ENCODE results near the gene IGSF23.

Gene IGSF23

DNA sequence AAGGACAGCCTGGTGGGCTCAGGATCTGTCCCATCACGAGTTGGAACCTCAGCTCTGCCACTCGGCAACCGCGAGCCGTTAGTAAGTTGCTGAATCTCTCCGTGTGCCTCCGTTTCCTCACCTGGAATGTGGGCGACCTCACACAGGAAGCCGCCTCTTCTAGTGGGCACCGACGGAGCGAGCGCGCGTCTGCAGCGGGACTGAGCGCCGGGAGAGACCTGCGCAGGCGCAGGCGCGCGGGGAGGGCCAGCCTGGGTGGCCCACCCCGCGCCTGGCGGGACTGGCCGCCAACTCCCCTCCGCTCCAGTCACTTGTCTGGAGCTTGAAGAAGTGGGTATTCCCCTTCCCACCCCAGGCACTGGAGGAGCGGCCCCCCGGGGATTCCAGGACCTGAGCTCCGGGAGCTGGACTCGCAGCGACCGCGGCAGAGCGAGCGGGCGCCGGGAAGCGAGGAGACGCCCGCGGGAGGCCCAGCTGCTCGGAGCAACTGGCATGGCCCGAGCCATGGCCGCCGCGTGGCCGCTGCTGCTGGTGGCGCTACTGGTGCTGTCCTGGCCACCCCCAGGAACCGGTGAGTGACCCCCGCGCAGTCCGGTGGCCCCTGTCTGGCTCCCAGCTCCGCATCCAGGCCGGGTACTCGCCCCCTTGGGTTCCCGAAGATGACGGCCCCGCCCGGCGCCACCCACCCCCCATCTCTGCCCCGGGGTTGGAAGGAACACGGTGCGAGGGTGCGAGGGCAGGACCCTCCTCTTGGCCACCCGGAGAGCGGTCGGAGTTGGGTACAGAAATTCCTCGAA lies 30.4 kb downstream of the IGSF23 start, which contains the start of gene PVR:
Gene PVR, plus strand, starts transcription at position 306 of the 797 bp plus-strand sequence. Its CDS starts 187 bp downstream, at position 493.
- no peak for DNase-seq

DNA sequence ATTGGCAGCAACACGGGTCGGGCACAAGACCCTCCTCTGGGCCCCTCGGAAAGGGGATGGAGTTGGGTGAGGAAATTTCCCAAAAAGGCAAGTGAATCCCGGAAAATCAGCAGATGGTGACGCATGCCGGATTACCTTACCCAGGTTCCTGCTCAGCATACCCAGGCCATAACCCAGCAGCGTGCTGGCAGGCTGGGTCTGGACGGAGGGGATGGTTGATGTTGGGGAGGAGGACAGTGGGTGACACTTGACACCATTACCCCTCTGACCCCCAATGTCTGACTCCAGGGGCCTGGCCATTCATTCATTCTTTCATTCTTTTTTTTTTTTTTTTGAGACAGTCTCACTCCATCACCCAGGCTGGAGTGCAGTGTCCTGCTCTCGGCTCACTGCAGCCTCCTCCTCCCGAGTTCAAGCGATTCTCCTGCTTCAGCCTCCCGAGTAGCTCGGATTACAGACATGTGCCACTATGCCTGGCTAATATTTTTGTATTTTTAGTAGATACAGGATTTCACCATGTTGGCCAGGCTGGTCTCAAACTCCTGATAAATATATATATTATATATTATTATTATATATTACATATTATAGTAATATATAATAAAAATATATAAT lies 31.1 kb downstream of the IGSF23 start:
- no peak for DNase-seq

DNA sequence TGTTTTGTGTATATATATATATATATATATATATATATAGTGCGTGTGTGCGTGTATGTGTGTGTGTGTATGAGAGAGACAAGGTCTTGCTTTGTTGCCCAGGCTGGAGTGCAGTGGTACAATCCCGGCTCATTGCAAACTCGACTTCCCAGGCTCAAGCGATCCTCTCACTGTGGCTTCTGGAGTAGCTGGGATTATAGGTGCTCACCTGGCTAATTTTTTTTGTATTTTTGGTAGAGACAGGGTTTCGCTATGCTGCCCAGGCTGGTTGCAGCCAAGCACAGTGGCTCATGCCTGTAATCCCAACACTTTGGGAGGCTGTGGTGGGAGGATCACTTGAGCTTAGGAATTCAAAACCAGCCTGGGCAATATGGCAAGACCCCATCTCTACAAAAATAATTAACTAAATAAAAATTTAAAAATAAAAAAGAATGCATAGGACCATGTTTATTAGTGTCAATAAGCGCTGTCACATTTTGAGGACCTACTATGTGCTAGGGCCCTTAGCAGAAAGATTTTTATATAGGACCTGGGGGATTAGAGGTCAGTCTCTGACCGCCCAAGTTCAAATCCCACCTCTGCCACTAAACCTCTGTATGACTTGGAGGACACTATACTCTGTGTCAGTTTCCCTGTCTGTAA lies 32.2 kb downstream of the IGSF23 start:
- DNase-seq, result no peak

GRCh38 chr19:44646049-44646416 lies 32.7 kb downstream of the IGSF23 start:
- DNase-seq, result no peak

DNA sequence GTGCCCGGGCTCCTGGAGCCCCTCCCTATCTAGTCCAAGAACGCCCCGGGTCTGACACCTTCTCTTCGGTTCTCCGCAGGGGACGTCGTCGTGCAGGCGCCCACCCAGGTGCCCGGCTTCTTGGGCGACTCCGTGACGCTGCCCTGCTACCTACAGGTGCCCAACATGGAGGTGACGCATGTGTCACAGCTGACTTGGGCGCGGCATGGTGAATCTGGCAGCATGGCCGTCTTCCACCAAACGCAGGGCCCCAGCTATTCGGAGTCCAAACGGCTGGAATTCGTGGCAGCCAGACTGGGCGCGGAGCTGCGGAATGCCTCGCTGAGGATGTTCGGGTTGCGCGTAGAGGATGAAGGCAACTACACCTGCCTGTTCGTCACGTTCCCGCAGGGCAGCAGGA lies 33.8 kb downstream of the IGSF23 start:
- DNase-seq, result no peak

DNA sequence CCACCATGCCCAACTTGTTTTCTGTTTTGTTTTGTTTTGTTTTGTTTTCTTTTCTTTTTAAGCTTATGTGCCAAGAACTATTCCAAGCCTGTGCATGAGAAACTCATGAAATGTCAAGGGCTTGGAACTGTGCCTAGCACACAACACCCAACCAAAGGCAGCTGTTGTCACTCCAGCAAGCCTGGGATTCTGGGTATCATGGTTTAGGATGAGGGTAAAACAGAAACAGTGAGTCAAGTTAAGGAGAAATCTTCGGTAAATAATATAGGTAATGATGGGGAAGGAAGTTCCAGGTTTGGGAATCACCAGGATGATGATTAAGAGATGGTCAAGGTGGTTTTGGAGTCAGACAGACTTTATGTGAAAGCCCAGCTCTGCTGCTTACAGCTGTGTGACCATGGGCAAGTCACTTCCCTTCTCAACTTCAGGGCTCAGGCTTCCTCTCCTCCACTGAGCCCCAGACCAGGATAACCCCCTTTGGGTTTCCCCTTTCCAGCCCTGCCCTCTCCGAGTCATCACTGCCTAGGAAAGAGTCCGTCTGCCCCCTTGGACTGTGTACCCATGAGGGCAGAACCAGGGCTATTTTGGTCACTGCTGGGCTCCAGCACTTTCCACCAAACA lies 35.4 kb downstream of the IGSF23 start:
- DNase-seq, result no peak

DNA sequence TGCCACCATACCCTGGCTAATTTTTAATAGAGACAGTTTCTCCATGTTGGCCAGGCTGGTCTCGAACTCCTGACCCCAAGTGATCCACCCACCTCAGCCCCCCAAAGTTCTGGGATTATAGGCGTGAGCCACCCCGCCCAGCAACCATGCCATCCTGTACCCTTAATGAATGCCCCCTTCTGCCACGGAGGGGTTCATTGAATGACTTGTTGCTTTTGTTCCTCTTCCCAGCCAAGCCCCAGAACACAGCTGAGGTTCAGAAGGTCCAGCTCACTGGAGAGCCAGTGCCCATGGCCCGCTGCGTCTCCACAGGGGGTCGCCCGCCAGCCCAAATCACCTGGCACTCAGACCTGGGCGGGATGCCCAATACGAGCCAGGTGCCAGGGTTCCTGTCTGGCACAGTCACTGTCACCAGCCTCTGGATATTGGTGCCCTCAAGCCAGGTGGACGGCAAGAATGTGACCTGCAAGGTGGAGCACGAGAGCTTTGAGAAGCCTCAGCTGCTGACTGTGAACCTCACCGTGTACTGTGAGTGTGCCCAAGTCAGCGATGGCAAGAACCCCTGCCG lies 36.3 kb downstream of the IGSF23 start:
- DNase-seq, result no peak

GRCh38 chr19:44653343-44653742 lies 40.0 kb downstream of the IGSF23 start:
- no peak for DNase-seq

GRCh38 chr19:44653977-44654774 lies 40.8 kb downstream of the IGSF23 start:
- DNase-seq, result no peak

GRCh38 chr19:44657211-44657921 lies 44.0 kb downstream of the IGSF23 start:
- no peak for DNase-seq

- DNase-seq, result no peak
Observed at GRCh38 chr19:44658069-44658733, 44.8 kb downstream of the IGSF23 start.

GRCh38 chr19:44660081-44660480 lies 46.7 kb downstream of the IGSF23 start:
- DNase-seq, result no peak

DNA sequence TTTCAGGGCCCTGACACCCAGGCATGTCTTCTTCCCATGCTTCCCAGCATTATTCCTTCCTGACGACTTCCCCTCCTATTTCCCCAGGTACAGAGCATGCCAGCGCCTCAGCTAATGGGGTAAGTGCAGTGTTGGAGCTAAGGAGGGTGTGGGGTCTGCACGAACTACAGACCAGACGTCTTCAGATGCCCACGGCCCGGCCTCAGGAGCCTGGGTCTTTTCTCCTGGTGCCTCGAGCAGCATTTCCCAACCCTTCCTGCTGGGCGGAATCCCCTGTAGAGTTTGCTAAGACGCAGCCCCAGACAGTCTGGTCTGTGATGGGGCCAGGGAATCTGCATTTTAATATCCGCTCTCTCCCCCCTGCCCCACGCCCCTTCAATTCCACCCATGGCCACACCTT lies 47.8 kb downstream of the IGSF23 start:
- DNase-seq, result no peak

DNA sequence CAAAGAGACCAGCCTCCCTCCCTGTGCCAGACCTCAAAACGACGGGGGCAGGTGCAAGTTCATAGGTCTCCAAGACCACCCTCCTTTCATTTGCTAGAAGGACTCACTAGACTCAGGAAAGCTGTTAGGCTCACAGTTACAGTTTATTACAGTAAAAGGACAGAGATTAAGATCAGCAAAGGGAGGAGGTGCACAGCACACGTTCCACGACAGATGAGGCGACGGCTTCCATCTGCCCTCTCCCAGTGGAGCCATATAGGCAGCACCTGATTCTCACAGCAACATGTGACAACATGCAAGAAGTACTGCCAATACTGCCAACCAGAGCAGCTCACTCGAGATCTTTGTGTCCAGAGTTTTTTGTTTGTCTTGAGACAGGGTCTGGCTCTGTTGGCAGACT lies 48.5 kb downstream of the IGSF23 start:
- DNase-seq, result no peak

DNA sequence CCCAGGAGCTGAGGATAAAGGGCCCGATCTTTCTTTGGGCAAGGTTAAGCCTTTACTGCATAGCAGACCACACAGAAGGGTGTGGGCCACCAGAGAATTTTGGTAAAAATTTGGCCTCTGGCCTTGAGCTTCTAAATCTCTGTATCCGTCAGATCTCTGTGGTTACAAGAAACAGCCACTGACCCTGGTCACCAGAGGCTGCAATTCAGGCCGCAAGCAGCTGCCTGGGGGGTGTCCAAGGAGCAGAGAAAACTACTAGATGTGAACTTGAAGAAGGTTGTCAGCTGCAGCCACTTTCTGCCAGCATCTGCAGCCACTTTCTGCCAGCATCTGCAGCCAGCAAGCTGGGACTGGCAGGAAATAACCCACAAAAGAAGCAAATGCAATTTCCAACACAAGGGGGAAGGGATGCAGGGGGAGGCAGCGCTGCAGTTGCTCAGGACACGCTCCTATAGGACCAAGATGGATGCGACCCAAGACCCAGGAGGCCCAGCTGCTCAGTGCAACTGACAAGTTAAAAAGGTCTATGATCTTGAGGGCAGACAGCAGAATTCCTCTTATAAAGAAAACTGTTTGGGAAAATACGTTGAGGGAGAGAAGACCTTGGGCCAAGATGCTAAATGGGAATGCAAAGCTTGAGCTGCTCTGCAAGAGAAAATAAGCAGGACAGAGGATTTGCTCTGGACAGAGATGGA lies 49.5 kb downstream of the IGSF23 start:
- no peak for DNase-seq

- DNase-seq, result no peak
Observed at GRCh38 chr19:44663996-44664395, 50.6 kb downstream of the IGSF23 start.

GRCh38 chr19:44664976-44665375 lies 51.6 kb downstream of the IGSF23 start:
- no peak for DNase-seq

GRCh38 chr19:44666852-44667556 lies 53.6 kb downstream of the IGSF23 start:
- DNase-seq, result no peak

DNA sequence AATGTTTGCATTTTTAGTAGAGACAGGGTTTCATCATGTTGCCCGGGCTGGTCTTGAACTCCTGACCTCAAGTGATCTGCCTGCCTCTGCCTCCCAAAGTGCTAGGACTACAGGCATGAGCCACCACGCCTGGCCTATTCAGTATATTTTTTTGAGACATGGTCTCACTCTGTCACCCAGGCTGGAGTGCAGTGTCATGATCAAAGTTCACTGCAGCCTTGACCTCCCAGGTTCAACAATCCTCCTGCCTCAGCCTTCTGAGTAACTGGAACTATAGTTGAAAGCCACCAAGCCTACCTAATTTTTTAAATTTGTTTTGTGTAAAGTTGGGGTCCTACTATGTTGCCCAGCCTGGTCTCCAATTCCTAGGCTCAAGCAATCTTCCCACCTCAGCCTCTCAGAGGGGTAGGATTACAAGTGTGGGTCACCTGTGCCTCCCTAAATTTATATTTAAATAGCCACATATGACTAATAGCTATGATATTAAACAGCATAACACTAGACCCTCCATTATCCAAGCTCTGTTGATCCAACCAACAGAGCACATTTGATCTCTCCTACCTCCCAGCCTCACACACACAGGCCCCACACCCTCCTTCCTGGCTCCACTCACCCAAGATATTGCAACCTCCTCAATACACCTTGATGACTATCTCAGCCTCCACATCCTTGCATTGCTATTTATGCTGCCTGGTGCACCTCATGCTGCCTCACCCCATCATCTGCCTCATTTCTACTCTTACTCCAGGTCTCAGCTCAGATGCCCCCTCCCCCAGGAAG lies 55.8 kb downstream of the IGSF23 start:
- DNase-seq, result no peak

All from NCI-H2081 treated with DMSO at 0.1 percent for 48 hours (cell line).